GM18511 (cell line): ENCODE data around the gene CTTN.
"Not testable (repeated sequence)": the region's sequence is repeated elsewhere in the genome, so short reads cannot be mapped to it uniquely, and the experiment has no call there.

ENCODE experiments used
- ATAC-seq: cut with Tn5 transposase; IDR thresholded peaks from one replicate; pipeline ENCODE4 v1.9.1; 2021; ENCODE audit warnings: mild to moderate bottlenecking, moderate library complexity; ENCODE audit not compliant: unreplicated experiment

Gene CTTN

DNA sequence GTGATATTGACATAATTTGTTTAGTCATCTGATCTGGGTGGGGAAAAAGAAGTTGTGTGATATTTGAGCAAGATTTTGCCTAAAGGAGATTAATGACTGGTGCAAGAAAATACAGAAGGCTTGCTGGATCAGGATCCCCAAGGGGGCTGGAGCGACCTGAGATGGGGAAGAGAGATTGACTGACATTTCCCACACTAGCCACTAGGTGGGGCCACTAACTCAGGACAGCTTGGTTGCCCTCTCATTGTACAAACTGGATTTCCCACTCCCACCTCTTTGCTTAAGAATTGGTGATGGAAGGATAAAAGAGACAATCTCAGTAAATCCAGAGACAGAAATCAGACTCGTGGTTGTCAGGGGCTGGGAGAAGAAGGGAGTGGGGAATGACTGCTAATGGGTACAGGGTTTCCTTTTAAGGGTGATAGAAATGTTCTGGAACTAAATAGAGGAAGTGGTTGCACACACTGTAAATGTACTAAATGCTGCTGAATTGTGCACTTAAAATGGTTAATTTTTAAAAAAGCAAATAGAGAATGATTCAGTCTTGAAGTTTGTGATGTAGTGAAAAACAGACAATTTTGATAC lies 50.7 kb downstream of the CTTN start:
- ATAC-seq, result no peak

- no peak for ATAC-seq
Measured at GRCh38 chr11:70454197-70454767, 56.0 kb downstream of the CTTN start.

- ATAC-seq, result not testable (repeated sequence)
Measured at GRCh38 chr11:70454811-70455210, 56.5 kb downstream of the CTTN start.

DNA sequence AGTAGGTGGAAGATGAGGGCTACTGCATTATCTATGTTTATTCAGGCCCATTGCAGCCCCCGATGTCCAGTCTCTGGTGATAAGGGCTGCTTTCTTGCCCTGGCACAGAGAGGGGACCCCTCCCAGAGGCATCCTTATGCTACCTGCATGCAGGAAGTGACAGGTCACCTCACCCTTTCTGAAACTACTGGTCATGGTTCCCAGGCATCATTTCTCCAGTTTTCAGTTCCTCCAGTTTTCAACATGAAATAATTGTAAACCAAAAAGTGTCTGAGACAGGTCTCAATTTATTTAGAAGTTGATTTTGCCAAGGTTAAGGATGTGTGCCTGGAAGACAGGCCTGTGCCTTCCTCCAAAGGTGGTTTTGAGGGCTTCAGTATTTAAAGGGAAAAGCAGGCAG lies 57.0 kb downstream of the CTTN start:
- no peak for ATAC-seq

GRCh38 chr11:70456921-70457532 lies 58.7 kb downstream of the CTTN start:
- ATAC-seq, result no peak

DNA sequence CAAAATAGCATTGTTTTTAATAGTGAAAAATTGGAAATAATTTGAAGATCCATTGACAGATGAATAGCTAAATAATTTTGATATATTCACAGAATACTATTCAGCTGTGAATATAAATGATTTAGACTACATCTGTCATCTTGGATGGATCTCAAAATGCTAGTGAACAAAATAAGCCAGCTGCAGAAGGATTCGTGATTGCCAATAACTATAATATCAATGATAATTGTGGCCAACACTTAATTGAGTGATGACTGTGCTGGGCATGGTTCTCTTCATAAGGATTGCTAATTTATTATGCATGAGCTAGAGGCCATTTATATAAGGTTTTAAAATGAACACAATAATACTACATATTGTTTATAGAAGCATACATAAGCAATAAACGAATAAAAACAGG lies 60.4 kb downstream of the CTTN start:
- no peak for ATAC-seq

- no peak for ATAC-seq
Measured at GRCh38 chr11:70460111-70460510, 61.8 kb downstream of the CTTN start.

DNA sequence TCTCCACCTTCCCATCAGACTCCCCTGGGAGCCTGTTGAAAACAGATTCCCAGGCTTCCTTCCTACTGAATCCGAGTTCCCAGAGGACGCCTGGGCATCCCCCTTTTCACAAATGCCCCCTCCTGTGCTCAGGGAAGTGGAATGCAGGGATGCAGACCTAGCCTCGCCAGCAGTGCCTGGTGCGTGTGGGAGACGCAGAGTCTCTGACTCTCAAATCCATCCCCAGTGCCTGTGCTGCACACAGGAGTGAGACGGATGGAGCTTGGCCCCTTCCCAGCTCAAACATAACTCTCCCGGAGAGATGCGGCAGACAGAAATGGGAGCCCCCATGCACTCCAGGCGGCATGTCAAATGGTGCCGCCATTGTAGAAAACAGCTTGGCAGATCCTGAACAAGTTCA lies 62.6 kb downstream of the CTTN start:
- no peak for ATAC-seq

GRCh38 chr11:70462818-70463477 lies 64.6 kb downstream of the CTTN start:
- no peak for ATAC-seq

- no peak for ATAC-seq
Measured at GRCh38 chr11:70463478-70464255, 65.3 kb downstream of the CTTN start.

- no peak for ATAC-seq
Measured at GRCh38 chr11:70464509-70465361, 66.4 kb downstream of the CTTN start.

GRCh38 chr11:70466154-70466553 lies 67.8 kb downstream of the CTTN start:
- ATAC-seq, result no peak

DNA sequence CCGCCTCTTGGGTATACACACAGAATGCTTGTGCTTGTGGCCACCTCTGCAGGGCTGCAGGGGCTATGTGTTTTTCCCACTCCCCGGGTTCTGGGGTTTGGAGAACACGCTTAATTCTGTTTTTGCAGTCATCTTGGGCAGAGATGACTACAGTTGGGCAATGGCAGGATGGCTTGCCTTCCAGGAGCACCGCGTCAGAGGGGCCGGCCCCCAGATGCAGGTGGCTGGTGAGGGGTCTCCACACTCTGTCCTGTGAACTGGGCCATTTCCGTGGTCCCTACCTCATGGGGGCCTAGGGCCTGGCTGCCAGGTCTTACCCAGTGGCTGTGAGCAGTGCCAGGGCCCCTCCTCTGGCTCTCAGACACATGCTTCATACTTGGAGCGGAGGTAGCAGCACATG lies 68.3 kb downstream of the CTTN start:
- no peak for ATAC-seq

DNA sequence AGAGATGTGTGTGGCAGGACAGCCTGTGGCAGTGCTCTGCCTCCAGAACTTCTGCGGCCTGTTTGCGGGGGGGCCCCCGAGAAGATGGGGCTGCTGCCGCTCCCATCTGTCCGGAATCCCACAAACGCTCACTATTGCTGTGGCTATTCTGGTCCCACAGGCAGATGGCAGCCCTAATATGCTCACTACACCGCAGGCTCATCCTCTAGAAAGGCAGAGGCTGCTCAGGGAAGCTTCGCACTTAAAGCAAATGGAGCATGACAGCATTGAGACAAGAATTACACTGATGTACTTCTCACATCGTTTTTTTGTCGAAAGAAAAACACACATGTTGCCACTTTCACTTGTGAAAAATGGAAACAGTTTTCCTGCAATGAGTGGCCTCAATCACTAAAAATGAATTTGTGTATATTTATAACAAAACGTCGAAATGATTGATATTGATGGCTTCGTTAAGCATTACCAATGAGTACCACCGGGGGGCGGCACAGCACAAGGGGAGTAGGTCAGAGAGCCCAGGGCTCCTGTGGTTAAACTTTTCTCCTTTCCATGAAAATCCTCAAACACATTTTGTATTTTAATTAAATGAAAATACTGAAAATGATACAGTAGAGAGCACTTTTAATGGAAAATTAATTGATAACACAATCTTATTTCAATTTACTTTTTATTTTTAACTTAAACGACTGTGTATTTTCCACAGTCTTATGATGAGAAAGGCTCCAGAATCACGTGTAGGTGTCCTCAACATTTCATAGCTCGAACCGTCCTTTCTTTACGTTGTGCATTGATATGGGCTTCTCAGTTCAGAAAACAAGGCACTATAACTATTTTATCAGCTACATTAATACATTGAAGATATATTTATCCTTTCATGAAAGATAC lies 69.1 kb downstream of the CTTN start:
- no peak for ATAC-seq

- no peak for ATAC-seq
Measured at GRCh38 chr11:70468256-70469195, 70.2 kb downstream of the CTTN start.

GRCh38 chr11:70470127-70470526 lies 71.8 kb downstream of the CTTN start:
- ATAC-seq, result peak; percentile 84

DNA sequence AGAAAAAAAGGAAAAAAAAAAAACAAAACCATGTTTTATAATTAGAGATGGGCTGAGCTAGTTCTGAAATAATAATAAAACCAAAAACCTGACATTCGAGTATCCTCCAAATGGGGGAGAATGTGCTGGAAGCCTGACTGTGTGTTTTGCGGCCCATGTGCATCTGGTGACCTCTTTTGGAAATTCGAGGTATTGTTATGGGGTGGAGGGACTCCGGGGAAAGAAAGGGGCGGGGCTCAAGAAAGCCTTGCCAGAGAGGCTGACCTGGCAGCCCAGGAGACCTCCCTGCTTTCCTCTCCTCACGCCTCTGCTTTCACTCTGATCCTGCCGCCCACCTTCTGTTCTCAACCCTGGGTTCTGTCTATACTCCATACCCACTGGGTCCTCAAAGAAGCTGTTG lies 72.9 kb downstream of the CTTN start:
- no peak for ATAC-seq

DNA sequence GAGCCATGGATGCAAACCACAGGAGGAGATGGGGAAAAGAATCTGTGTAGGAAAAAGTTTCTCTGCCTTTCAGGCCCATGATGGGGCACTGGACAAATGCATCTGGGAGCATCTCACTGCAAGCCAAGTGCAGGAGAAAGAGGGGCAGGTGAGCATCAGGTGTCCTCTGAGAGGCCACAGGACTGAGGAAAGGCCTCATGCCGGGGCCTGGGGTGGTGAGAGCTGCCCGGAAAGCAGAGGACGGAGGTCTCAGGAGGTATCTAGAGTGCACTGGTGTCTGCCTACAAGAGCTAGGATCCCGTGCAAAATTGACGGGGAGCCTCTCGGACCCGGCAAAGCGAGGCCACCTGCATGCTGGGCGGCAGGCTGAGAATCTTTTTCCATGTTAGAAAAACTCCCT lies 73.9 kb downstream of the CTTN start:
- ATAC-seq, result no peak
